NCI-H2029 treated with DMSO at 0.1 percent for 48 hours (cell line): ENCODE measurements around the gene REV1.

Experiments
- DNase-seq: peaks from one replicate; lab custom pipeline; 2025; lab: John Stamatoyannopoulos, UW

REV1 gene

GRCh38 chr2:99448556-99448955 lies 41.3 kb downstream of the REV1 start:
- DNase-seq, result no peak

GRCh38 chr2:99445065-99445464 lies 44.8 kb downstream of the REV1 start:
- no peak for DNase-seq

- DNase-seq, result no peak
Observed at GRCh38 chr2:99444222-99444621, 45.6 kb downstream of the REV1 start.

GRCh38 chr2:99442837-99443236 lies 47.0 kb downstream of the REV1 start:
- DNase-seq, result no peak

- DNase-seq, result no peak
Observed at GRCh38 chr2:99439971-99440505, 49.8 kb downstream of the REV1 start.

- no peak for DNase-seq
Observed at GRCh38 chr2:99436874-99437273, 52.9 kb downstream of the REV1 start.

- no peak for DNase-seq
Observed at GRCh38 chr2:99433340-99433739, 56.5 kb downstream of the REV1 start.

GRCh38 chr2:99431587-99432275 lies 58.1 kb downstream of the REV1 start:
- DNase-seq, result no peak

- no peak for DNase-seq
Observed at GRCh38 chr2:99430614-99431291, 59.1 kb downstream of the REV1 start.

- no peak for DNase-seq
Observed at GRCh38 chr2:99425022-99425421, 64.8 kb downstream of the REV1 start.

- DNase-seq, result no peak
Observed at GRCh38 chr2:99424371-99424770, 65.4 kb downstream of the REV1 start.

GRCh38 chr2:99422599-99422998 lies 67.2 kb downstream of the REV1 start:
- DNase-seq, result no peak

GRCh38 chr2:99421469-99421868 lies 68.3 kb downstream of the REV1 start:
- DNase-seq, result no peak

GRCh38 chr2:99420751-99421299 lies 69.0 kb downstream of the REV1 start:
- DNase-seq, result no peak

GRCh38 chr2:99420031-99420430 lies 69.8 kb downstream of the REV1 start:
- DNase-seq, result no peak

GRCh38 chr2:99417396-99417795 lies 72.4 kb downstream of the REV1 start:
- no peak for DNase-seq

- no peak for DNase-seq
Observed at GRCh38 chr2:99414566-99414965, 75.3 kb downstream of the REV1 start.

GRCh38 chr2:99410276-99410675 lies 79.5 kb downstream of the REV1 start:
- no peak for DNase-seq

- no peak for DNase-seq
Observed at GRCh38 chr2:99406137-99406536, 83.7 kb downstream of the REV1 start.

- no peak for DNase-seq
Observed at GRCh38 chr2:99404797-99405669, 84.8 kb downstream of the REV1 start.

- no peak for DNase-seq
Observed at GRCh38 chr2:99404039-99404796, 85.6 kb downstream of the REV1 start.

- no peak for DNase-seq
Observed at GRCh38 chr2:99403524-99403923, 86.3 kb downstream of the REV1 start.
